Stimulated activated CD4-positive, alpha-beta T cell treated with anti-CD3 and anti-CD28 coated beads, Interleukin-4, amount 100 ng/mL, for 24 hours (primary cell): Measurements from ENCODE around the gene CD8B.
A peak's percentile ranks its signal among the peaks of the same experiment; 100 is the strongest.
"Not testable (repeated sequence)": the region's sequence is repeated elsewhere in the genome, so short reads cannot be mapped to it uniquely, and the experiment has no call there.

Experiments
- DNase-seq: peaks from one replicate; pipeline ENCODE4 v3.0.0-alpha.2; 2020

CD8B gene

GRCh38 chr2:86835548-86835889 is 26.2 kb downstream of the CD8B start:
- not testable (repeated sequence) for DNase-seq

- no peak for DNase-seq
Observed at GRCh38 chr2:86833315-86833714, 28.4 kb downstream of the CD8B start.

GRCh38 chr2:86832334-86833096 is 29.2 kb downstream of the CD8B start:
- DNase-seq, result no peak

- DNase-seq, result no peak
Observed at GRCh38 chr2:86831537-86831936, 30.1 kb downstream of the CD8B start.

- no peak for DNase-seq
Observed at GRCh38 chr2:86826951-86827350, 34.7 kb downstream of the CD8B start.

- DNase-seq, result no peak
Observed at GRCh38 chr2:86825693-86826381, 35.8 kb downstream of the CD8B start.

GRCh38 chr2:86825036-86825692 is 36.5 kb downstream of the CD8B start:
- DNase-seq, result no peak

GRCh38 chr2:86822668-86823345 is 38.9 kb downstream of the CD8B start:
- no peak for DNase-seq

GRCh38 chr2:86821842-86822241 is 39.8 kb downstream of the CD8B start:
- DNase-seq, result no peak

- no peak for DNase-seq
Observed at GRCh38 chr2:86821306-86821705, 40.4 kb downstream of the CD8B start.

- no peak for DNase-seq
Observed at GRCh38 chr2:86818957-86819356, 42.7 kb downstream of the CD8B start.

- DNase-seq, result no peak
Observed at GRCh38 chr2:86818114-86818801, 43.4 kb downstream of the CD8B start.

- no peak for DNase-seq
Observed at GRCh38 chr2:86815611-86816010, 46.1 kb downstream of the CD8B start.

GRCh38 chr2:86809481-86810121 is 52.1 kb downstream of the CD8B start:
- no peak for DNase-seq

GRCh38 chr2:86808315-86809161 is 53.1 kb downstream of the CD8B start:
- peak; percentile 92 for DNase-seq

- DNase-seq, result peak; percentile 23
Observed at GRCh38 chr2:86807468-86808275, 54.0 kb downstream of the CD8B start.

- DNase-seq, result no peak
Observed at GRCh38 chr2:86807133-86807467, 54.6 kb downstream of the CD8B start.

GRCh38 chr2:86806059-86806857 is 55.4 kb downstream of the CD8B start:
- DNase-seq, result no peak

- no peak for DNase-seq
Observed at GRCh38 chr2:86800856-86801567, 60.7 kb downstream of the CD8B start.
